Loucy (cell line): ENCODE results near the gene RBP4.

Source experiments
- EZH2phosphoT487 ChIP-seq: fragments of 200-600 bp; IDR thresholded peaks from 2 replicates; pipeline ENCODE4 v1.6.1; 2018; ENCODE audit warnings: antibody characterized with exemption, mild to moderate bottlenecking, moderate library complexity, borderline replicate concordance
- TF ChIP-seq, protein P1 (sequence below): fragments of 200-600 bp; sonication (generic); conservative IDR thresholded peaks from 2 replicates; pipeline ENCODE4 v1.5.1; 2014; ENCODE audit warnings: mild to moderate bottlenecking, antibody characterized with exemption, low read length

GRCh38 chr10:93570383-93570782 is 30.7 kb downstream of the RBP4 start:
- TF ChIP-seq, protein P1, sequence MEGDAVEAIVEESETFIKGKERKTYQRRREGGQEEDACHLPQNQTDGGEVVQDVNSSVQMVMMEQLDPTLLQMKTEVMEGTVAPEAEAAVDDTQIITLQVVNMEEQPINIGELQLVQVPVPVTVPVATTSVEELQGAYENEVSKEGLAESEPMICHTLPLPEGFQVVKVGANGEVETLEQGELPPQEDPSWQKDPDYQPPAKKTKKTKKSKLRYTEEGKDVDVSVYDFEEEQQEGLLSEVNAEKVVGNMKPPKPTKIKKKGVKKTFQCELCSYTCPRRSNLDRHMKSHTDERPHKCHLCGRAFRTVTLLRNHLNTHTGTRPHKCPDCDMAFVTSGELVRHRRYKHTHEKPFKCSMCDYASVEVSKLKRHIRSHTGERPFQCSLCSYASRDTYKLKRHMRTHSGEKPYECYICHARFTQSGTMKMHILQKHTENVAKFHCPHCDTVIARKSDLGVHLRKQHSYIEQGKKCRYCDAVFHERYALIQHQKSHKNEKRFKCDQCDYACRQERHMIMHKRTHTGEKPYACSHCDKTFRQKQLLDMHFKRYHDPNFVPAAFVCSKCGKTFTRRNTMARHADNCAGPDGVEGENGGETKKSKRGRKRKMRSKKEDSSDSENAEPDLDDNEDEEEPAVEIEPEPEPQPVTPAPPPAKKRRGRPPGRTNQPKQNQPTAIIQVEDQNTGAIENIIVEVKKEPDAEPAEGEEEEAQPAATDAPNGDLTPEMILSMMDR: no peak
- TF ChIP-seq EZH2phosphoT487: no peak
